Body of pancreas (tissue), 4 donors: ENCODE results near the gene SFXN2. TPM values are rescaled to one million over a fixed set of nuclear protein-coding genes. Genes with fewer than 3 reads are reported as not detected.

Experiments used
- ATAC-seq: fragments of 150-250 bp; one replicate; pipeline ENCODE4 v1.9.1; 2016
- DNase-seq, 4 donors: peaks; one replicate each; pipeline ENCODE4 v3.0.0-alpha.2; 2019
- H3K27ac ChIP-seq, 4 donors: fragments of 200-600 bp; sonication (generic); 1 replicate in 3 of 4; 2 replicates in 1 of 4; pipeline versions ENCODE4 v1.5.1 to v1.6.1; 2016 to 2019; ENCODE audit warnings: mild to moderate bottlenecking in 1 of 4, mixed read lengths in 1 of 4, moderate library complexity in 1 of 4
- H3K27me3 ChIP-seq, 2 donors: fragments of 200-600 bp; sonication (generic); one replicate each; pipeline ENCODE4 v1.6.0; 2016; ENCODE audit warnings: mild to moderate bottlenecking in 1 of 2
- H3K36me3 ChIP-seq, 2 donors: fragments of 200-600 bp; sonication (generic); replicated peaks in 1 of 2; 2 replicates each; pipeline ENCODE4 v1.5.1; 2016; ENCODE audit warnings: low read depth in 2 of 2; ENCODE audit not compliant: insufficient read depth in 1 of 2
- H3K4me1 ChIP-seq: fragments of 200-600 bp; sonication (generic); one replicate; pipeline ENCODE4 v1.6.0; 2016
- H3K4me3 ChIP-seq, 2 donors: fragments of 200-600 bp; sonication (generic); 1 replicate in 1 of 2; 2 replicates in 1 of 2; pipeline ENCODE4 v1.5.1; 2016 to 2019
- H3K9me3 ChIP-seq, 3 donors: fragments of 200-600 bp; sonication (generic); 1 replicate in 2 of 3; 2 replicates in 1 of 3; pipeline ENCODE4 v1.5.1; 2016
- POLR2A ChIP-seq, 3 donors: fragments of 450-650 bp; IDR thresholded peaks; one replicate each; pipeline ENCODE4 v1.6.1; 2016; ENCODE audit warnings: antibody characterized with exemption in 3 of 3, mild to moderate bottlenecking in 2 of 3
- WGBS, 2 donors: methylation state at CpG; one replicate each; pipeline ENCODE4 v1.1.5; 2017; 5-methylcytosine and 5-hydroxymethylcytosine counted together
- intact Hi-C: fragments of 100-400 bp; cut with DNase I; formaldehyde crosslinking; loops from one replicate; pipeline ENCODE4 v1.15.1; 2023
- total RNA-seq, 2 donors: library from RNA; depleted of rRNA; stranded (reverse); fragments of >200 nt; gene quantifications; one replicate each; pipeline ENCODE4 v1.1.0, GENCODE V29; 2016
- TF ChIP-seq, protein P1 (sequence below), 7 experiments: fragments of 450-650 bp in 4 of 7; fragments of 200-600 bp in 3 of 7; sonication (generic) in 3 of 7; IDR thresholded peaks; one replicate each; pipeline ENCODE4 v1.5.1; 2016 to 2019; ENCODE audit warnings: antibody characterized with exemption in 7 of 7

SFXN2 gene
- total RNA-seq, 2 donors from 2014 or later = 2.1 to 7.3 TPM

DNA sequence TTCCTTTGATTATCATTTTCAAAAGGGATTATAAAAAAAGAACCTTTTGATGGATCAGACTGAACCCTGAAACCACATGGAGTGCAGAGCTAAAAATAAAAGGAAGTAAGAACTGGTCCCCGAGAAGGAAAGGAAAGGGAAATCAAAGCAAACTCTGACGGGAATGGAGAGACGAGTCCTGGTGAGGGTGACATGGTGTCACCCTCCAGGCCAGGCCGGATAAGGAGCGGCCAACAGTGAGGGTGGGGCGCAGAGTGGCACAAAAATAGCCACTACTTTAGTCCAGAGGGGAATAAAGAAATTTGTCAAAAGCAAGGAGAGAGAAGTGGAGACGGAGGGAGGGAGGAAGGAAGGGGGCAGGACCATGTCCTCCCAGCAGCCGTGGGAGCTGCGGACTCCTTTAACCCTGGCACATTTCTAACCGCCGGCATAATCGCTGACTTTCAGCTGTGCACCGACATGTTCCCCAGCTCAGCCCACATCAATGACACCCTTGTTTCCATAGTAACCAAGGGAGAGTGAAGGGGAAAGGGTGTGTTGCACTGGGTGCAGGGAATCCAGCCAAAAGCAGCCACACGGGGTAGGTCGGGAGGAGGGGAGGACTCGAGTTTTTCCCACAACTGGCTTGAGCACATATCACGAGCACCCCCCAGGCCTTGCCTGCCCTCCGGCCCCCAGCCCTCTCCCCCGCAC lies 40.5 kb upstream of the SFXN2 start:
- intact Hi-C loops = no loop called here
- H3K36me3 ChIP-seq = no peaks in the 10 kb centered on the region
- TF ChIP-seq, protein P1, sequence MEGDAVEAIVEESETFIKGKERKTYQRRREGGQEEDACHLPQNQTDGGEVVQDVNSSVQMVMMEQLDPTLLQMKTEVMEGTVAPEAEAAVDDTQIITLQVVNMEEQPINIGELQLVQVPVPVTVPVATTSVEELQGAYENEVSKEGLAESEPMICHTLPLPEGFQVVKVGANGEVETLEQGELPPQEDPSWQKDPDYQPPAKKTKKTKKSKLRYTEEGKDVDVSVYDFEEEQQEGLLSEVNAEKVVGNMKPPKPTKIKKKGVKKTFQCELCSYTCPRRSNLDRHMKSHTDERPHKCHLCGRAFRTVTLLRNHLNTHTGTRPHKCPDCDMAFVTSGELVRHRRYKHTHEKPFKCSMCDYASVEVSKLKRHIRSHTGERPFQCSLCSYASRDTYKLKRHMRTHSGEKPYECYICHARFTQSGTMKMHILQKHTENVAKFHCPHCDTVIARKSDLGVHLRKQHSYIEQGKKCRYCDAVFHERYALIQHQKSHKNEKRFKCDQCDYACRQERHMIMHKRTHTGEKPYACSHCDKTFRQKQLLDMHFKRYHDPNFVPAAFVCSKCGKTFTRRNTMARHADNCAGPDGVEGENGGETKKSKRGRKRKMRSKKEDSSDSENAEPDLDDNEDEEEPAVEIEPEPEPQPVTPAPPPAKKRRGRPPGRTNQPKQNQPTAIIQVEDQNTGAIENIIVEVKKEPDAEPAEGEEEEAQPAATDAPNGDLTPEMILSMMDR (IDR thresholded peaks at IDR 0.05) = no peak
- peak in 1 of 3 donors; percentile 34 for TF ChIP-seq POLR2A (IDR thresholded peaks at IDR 0.05)
- no peak overlapping the region for H3K4me3 ChIP-seq
- H3K4me1 ChIP-seq = peaks cover 54% of the 10 kb centered on the region
- H3K27me3 ChIP-seq = no peaks in the 10 kb centered on the region
- DNase-seq (peak in 3 of 4 donors; percentile 43 to 70 (median 49)), ATAC-seq (no peak)
- 36 to 37% methylated on average over 19 of the region's 19 CpGs for WGBS, 2 donors
- no peaks in the 10 kb centered on the region for H3K9me3 ChIP-seq
- peak overlapping the region in 2 of 4 donors; percentile 19 to 72 for H3K27ac ChIP-seq

DNA sequence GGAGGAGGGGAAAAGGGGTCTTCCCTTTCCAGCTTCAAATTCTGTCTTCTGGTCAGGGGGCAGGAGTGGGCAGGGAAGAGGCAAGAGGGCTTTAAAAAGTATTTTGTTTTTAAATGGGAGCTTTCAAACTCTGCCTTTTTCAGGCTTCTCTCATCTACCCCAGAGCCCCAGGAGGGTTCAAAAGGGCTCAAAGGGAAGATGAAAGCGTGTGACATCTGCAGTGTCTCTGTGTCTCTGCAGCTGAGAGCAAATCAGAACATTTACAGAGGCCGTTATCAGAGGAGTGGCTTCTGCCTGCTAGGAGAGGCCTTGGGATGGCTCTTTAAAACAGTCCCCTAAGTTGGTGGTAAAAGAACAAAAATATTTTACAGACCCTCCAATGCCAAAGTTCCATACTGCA lies 39.9 kb upstream of the SFXN2 start:
- no peaks in the 10 kb centered on the region for H3K27me3 ChIP-seq
- intact Hi-C loops = no loop called here
- TF ChIP-seq, protein P1 (IDR thresholded peaks at IDR 0.05) = no peak
- no peak for TF ChIP-seq POLR2A (IDR thresholded peaks at IDR 0.05)
- no peaks in the 10 kb centered on the region for H3K9me3 ChIP-seq
- H3K4me3 ChIP-seq = no peak overlapping the region
- 81 to 91% methylated on average over 2 of the region's 2 CpGs for WGBS, 2 donors
- H3K36me3 ChIP-seq = no peaks in the 10 kb centered on the region
- peaks cover 52% of the 10 kb centered on the region for H3K4me1 ChIP-seq
- ATAC-seq (no peak), DNase-seq (no peak)
- H3K27ac ChIP-seq = peak overlapping the region in 2 of 4 donors; percentile 19 to 72

DNA sequence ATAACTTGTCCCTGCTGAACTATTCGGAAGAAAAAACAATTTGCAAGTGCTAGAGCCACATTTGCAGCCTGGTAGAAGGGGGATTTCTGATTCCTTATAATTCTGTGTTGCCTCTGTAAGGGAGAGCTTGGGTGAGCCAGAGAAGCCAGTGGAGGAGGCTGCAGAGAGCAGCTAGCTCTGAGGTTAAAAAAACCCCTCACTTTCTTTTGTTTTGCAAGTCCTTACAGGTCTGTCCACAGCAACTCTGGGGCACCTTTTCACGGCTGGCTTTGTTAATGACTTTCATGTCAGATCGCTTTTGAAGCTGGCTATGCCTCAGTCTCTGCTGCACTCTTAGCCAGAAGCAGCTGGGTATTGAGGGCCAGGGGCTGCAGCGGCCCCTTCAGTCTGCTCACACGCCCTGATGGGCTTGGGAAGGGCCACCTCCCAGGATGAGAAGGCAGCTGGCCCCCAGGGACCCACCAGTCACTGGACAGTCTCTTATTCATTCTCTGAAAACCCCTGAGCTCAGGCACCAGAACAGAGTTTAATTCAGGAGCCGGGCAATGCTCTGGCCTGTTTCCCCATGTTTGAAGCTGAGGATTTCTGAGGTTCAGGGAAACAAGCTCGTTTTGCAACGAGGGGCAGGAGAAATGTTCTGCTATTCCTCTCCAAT lies 39.3 kb upstream of the SFXN2 start:
- no peak for DNase-seq
- peaks cover 46% of the 10 kb centered on the region for H3K4me1 ChIP-seq
- 67 to 73% methylated on average over 7 to 8 of the region's 8 CpGs for WGBS, 2 donors

DNA sequence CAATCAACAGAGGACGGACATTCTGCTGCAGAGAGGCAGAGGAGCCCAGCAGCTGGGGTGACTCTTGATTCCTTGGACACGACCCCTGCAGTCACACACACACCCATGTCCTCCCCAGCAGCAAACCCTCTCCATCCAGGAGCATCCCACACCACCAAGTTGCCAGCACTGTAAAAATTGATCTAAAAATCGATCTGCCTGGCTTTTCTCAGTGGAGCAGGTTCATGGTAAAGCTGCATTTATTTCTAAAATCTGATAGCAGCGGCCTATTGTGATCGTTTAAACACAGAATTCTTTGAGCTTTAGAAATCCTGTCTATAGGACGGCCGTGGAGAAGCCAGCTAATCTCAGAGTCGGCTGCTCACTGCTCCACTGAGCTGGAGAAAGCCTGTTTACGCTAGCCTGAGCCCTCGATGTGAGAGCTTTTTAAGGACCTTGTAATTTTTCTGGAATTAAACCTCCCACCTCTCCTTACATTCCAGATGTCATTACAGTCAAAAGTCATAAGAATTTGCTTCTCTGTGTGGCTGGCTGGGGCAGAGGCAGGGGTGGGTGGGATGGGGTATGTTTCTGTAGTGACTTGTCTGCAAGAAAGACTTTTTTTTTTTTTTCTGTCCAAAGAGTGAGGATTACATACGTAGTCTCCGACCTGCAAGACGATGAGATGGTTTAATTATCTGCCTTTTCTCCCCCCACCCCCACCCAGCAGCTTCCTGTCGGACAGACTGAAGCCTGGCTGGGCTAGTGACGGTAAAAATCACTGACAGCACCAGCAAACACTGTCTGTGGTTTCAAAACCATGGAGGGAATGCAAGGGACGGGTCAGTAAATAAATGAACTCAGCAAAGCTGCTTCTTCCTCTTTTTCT lies 38.5 kb upstream of the SFXN2 start:
- 50 to 60% methylated on average over 16 of the region's 16 CpGs for WGBS, 2 donors
- DNase-seq (peak in 1 of 4 donors; percentile 68), ATAC-seq (no peak)
- peak overlapping the region in 2 of 4 donors; percentile 38 to 72 for H3K27ac ChIP-seq
- no peak for TF ChIP-seq POLR2A (IDR thresholded peaks at IDR 0.05)
- H3K4me3 ChIP-seq = no peak overlapping the region
- H3K36me3 ChIP-seq = no peaks in the 10 kb centered on the region
- intact Hi-C loops = no loop called here
- H3K27me3 ChIP-seq = no peaks in the 10 kb centered on the region
- H3K4me1 ChIP-seq = peaks cover 38% of the 10 kb centered on the region
- no peaks in the 10 kb centered on the region for H3K9me3 ChIP-seq

More for the DNA sequence above, 39.3 kb upstream of the SFXN2 start:
- TF ChIP-seq POLR2A (IDR thresholded peaks at IDR 0.05) = no peak
- TF ChIP-seq, protein P1 (IDR thresholded peaks at IDR 0.05) = no peak
- intact Hi-C loops = no loop called here
- ATAC-seq = no peak
- Histone ChIP-seq H3K27me3 (no peaks in the 10 kb centered on the region), H3K9me3 (no peaks in the 10 kb centered on the region), H3K27ac (peak overlapping the region in 1 of 4 donors; percentile 72), H3K36me3 (no peaks in the 10 kb centered on the region), H3K4me3 (no peak overlapping the region)
